Esophagus (tissue), 2 donors: ENCODE results near the gene RGS2. TPM values are rescaled to one million over a fixed set of nuclear protein-coding genes. Genes with fewer than 3 reads are reported as not detected.

Experiments
- H3K27ac ChIP-seq, 2 donors: one replicate each; pipeline ENCODE4 v1.5.1; 2013; ENCODE audit warnings: low read depth in 2 of 2, mild to moderate bottlenecking in 2 of 2, inconsistent platforms in 1 of 2, low read length in 1 of 2, moderate library complexity in 1 of 2
- H3K27me3 ChIP-seq, 2 donors: one replicate each; pipeline ENCODE4 v1.6.1; 2013; ENCODE audit warnings: low read length in 2 of 2, control low read depth in 1 of 2, mild to moderate bottlenecking in 1 of 2; ENCODE audit not compliant: insufficient read depth in 2 of 2, control insufficient read depth in 1 of 2
- H3K36me3 ChIP-seq, 2 donors: one replicate each; pipeline ENCODE4 v1.6.1; 2013; ENCODE audit warnings: low read length in 1 of 2; ENCODE audit not compliant: control insufficient read depth in 2 of 2, insufficient read depth in 2 of 2
- H3K4me1 ChIP-seq, 2 donors: one replicate each; pipeline ENCODE4 v1.6.1; 2013; ENCODE audit warnings: low read length in 1 of 2; ENCODE audit not compliant: control insufficient read depth in 2 of 2, insufficient read depth in 2 of 2
- H3K4me3 ChIP-seq, 2 donors: one replicate each; pipeline ENCODE4 v1.5.1; 2013; ENCODE audit warnings: low read length in 2 of 2, mild to moderate bottlenecking in 2 of 2, low read depth in 1 of 2, moderate library complexity in 1 of 2
- H3K9me3 ChIP-seq, 2 donors: one replicate each; pipeline ENCODE4 v1.6.1; 2013; ENCODE audit warnings: mild to moderate bottlenecking in 2 of 2, low read depth in 1 of 2, low read length in 1 of 2, moderate library complexity in 1 of 2; ENCODE audit not compliant: control insufficient read depth in 2 of 2, insufficient read depth in 1 of 2
- WGBS, 2 donors: extraction: QIAGEN DNeasy Blood & Tissue Kit; methylation state at CpG; one replicate each; pipeline ENCODE4 v1.1.7; 2013; 5-methylcytosine and 5-hydroxymethylcytosine counted together
- polyA plus RNA-seq, 2 donors: library from polyadenylated mRNA; stranded (reverse); fragments of 200-250 nt; gene quantifications; one replicate each; pipeline ENCODE4 v1.2.3, GENCODE V29; 2013
- donor health status: healthy with polysubstance abuse.
- donor health status: Bipolar disorder and iron deficiency.

The RGS2 gene
- polyA plus RNA-seq, 2 donors = 31.4 to 52.5 TPM

GRCh38 chr1:192844360-192844759, 35.5 kb downstream of the RGS2 start:
- Histone ChIP-seq H3K27ac (no peak overlapping the region), H3K4me3 (no peak overlapping the region), H3K27me3 (no peaks in the 10 kb centered on the region), H3K9me3 (no peaks in the 10 kb centered on the region), H3K36me3 (no peaks in the 10 kb centered on the region), H3K4me1 (no peaks in the 10 kb centered on the region)
- WGBS, 2 donors = 81 to 90% methylated on average over 1 of the region's 1 CpG

GRCh38 chr1:192846950-192847349, 38.1 kb downstream of the RGS2 start:
- H3K4me3 ChIP-seq = no peak overlapping the region
- H3K27me3 ChIP-seq = no peaks in the 10 kb centered on the region
- H3K27ac ChIP-seq = no peak overlapping the region
- no peaks in the 10 kb centered on the region for H3K4me1 ChIP-seq
- WGBS, 2 donors = 63 to 72% methylated on average over 2 of the region's 2 CpGs
- no peaks in the 10 kb centered on the region for H3K9me3 ChIP-seq
- H3K36me3 ChIP-seq = no peaks in the 10 kb centered on the region

- no peaks in the 10 kb centered on the region for H3K9me3 ChIP-seq
- 15 to 30% methylated on average over 1 of the region's 1 CpG for WGBS, 2 donors
- no peaks in the 10 kb centered on the region for H3K36me3 ChIP-seq
- H3K27me3 ChIP-seq = no peaks in the 10 kb centered on the region
- no peak overlapping the region for H3K4me3 ChIP-seq
- H3K4me1 ChIP-seq = no peaks in the 10 kb centered on the region
- H3K27ac ChIP-seq = no peak overlapping the region
Measured at GRCh38 chr1:192849011-192849410, 40.2 kb downstream of the RGS2 start.

GRCh38 chr1:192849442-192849841, 40.6 kb downstream of the RGS2 start:
- H3K4me3 ChIP-seq = no peak overlapping the region
- H3K4me1 ChIP-seq = no peaks in the 10 kb centered on the region
- no peak overlapping the region for H3K27ac ChIP-seq
- H3K36me3 ChIP-seq = no peaks in the 10 kb centered on the region
- H3K27me3 ChIP-seq = no peaks in the 10 kb centered on the region
- H3K9me3 ChIP-seq = no peaks in the 10 kb centered on the region
- 82 to 86% methylated on average over 3 of the region's 3 CpGs for WGBS, 2 donors

GRCh38 chr1:192852001-192852947, 43.4 kb downstream of the RGS2 start:
- no peaks in the 10 kb centered on the region for H3K9me3 ChIP-seq
- WGBS, 2 donors = 0 to 55% methylated on average over 1 of the region's 1 CpG
- H3K27ac ChIP-seq = no peak overlapping the region
- H3K4me3 ChIP-seq = no peak overlapping the region
- H3K36me3 ChIP-seq = no peaks in the 10 kb centered on the region
- H3K4me1 ChIP-seq = no peaks in the 10 kb centered on the region
- no peaks in the 10 kb centered on the region for H3K27me3 ChIP-seq

- Histone ChIP-seq H3K36me3 (no peaks in the 10 kb centered on the region), H3K4me1 (no peaks in the 10 kb centered on the region), H3K27ac (no peak overlapping the region), H3K4me3 (no peak overlapping the region), H3K27me3 (no peaks in the 10 kb centered on the region), H3K9me3 (no peaks in the 10 kb centered on the region)
- WGBS, 2 donors = 59 to 67% methylated on average over 1 of the region's 1 CpG
Measured at GRCh38 chr1:192858456-192858855, 49.6 kb downstream of the RGS2 start.

- no peaks in the 10 kb centered on the region for H3K9me3 ChIP-seq
- H3K4me3 ChIP-seq = no peak overlapping the region
- H3K4me1 ChIP-seq = no peaks in the 10 kb centered on the region
- no peak overlapping the region for H3K27ac ChIP-seq
- no peaks in the 10 kb centered on the region for H3K27me3 ChIP-seq
- H3K36me3 ChIP-seq = no peaks in the 10 kb centered on the region
Measured at GRCh38 chr1:192859808-192860207, 51.0 kb downstream of the RGS2 start.

- Histone ChIP-seq H3K27me3 (no peaks in the 10 kb centered on the region), H3K27ac (no peak overlapping the region), H3K36me3 (no peaks in the 10 kb centered on the region), H3K4me1 (no peaks in the 10 kb centered on the region), H3K4me3 (no peak overlapping the region), H3K9me3 (no peaks in the 10 kb centered on the region)
- WGBS, 2 donors = 79 to 91% methylated on average over 5 of the region's 5 CpGs
Measured at GRCh38 chr1:192860478-192861185, 51.8 kb downstream of the RGS2 start.

- 41 to 55% methylated on average over 4 of the region's 4 CpGs for WGBS, 2 donors
- Histone ChIP-seq H3K27me3 (no peaks in the 10 kb centered on the region), H3K4me1 (no peaks in the 10 kb centered on the region), H3K9me3 (no peaks in the 10 kb centered on the region), H3K4me3 (no peak overlapping the region), H3K36me3 (no peaks in the 10 kb centered on the region), H3K27ac (no peak overlapping the region)
Measured at GRCh38 chr1:192861860-192862259, 53.0 kb downstream of the RGS2 start.
